ENCODE measurements around the gene NRXN2.

- TF ChIP-seq POLR2AphosphoS5 (IDR thresholded peaks at IDR 0.05; ENCODE audit: borderline replicate concordance, low read depth, low read length) (no peak), EZH2 (IDR thresholded peaks at IDR 0.05) (no peak)
Measured at GRCh38 chr11:64602466-64603070, 120.4 kb downstream of the NRXN2 start.
